Gastrocnemius medialis (tissue), 4 donors: ENCODE data around the gene GDF11.

Experiments
- CTCF ChIP-seq, 5 experiments: fragments of 450-650 bp in 3 of 5; fragments of 200-600 bp in 2 of 5; sonication (generic) in 2 of 5; IDR thresholded peaks in 4 of 5; conservative IDR thresholded peaks in 1 of 5; 1 replicate in 4 of 5; 2 replicates in 1 of 5; pipeline ENCODE4 v1.5.1; 2016 to 2019; ENCODE audit warnings: antibody characterized with exemption in 5 of 5, mild to moderate bottlenecking in 3 of 5, moderate library complexity in 3 of 5
- POLR2A ChIP-seq, 2 donors: fragments of 450-650 bp; IDR thresholded peaks; one replicate each; pipeline ENCODE4 v1.6.1; 2017; ENCODE audit warnings: antibody characterized with exemption in 2 of 2, mild to moderate bottlenecking in 2 of 2, moderate library complexity in 2 of 2

- TF ChIP-seq POLR2A (IDR thresholded peaks at IDR 0.05) (no peak), CTCF (IDR thresholded peaks at IDR 0.05 in 4 of 5, conservative IDR thresholded peaks at IDR 0.05 in 1 of 5) (no peak)
Observed at GRCh38 chr12:55760663-55761062, 17.7 kb downstream of the GDF11 start.
